Loucy (cell line): ENCODE data around the gene KRTAP9-7.

Experiments
- H2AFZ ChIP-seq: fragments of 200-600 bp; sonication (generic); 2 replicates; pipeline ENCODE4 v1.6.0; 2016; ENCODE audit warnings: antibody characterized with exemption, mild to moderate bottlenecking, low read length, moderate library complexity
- H3F3A ChIP-seq: fragments of 200-600 bp; 2 replicates; pipeline ENCODE4 v1.6.0; 2016; ENCODE audit warnings: antibody characterized with exemption, low read depth, mild to moderate bottlenecking
- H3K27me3 ChIP-seq: fragments of 200-600 bp; sonication (generic); 2 replicates; pipeline ENCODE4 v1.6.1; 2014; ENCODE audit warnings: low read length, mild to moderate bottlenecking; ENCODE audit not compliant: insufficient read depth, poor library complexity, severe bottlenecking
- H3K36me3 ChIP-seq: fragments of 200-600 bp; sonication (generic); 2 replicates; pipeline ENCODE4 v1.6.1; 2016; ENCODE audit warnings: low read length; ENCODE audit not compliant: insufficient read depth
- H3K4me1 ChIP-seq: fragments of 200-600 bp; sonication (generic); 2 replicates; pipeline ENCODE4 v1.5.1; 2014; ENCODE audit warnings: low read length, mild to moderate bottlenecking; ENCODE audit not compliant: insufficient read depth, poor library complexity, severe bottlenecking
- H3K4me2 ChIP-seq: fragments of 200-600 bp; sonication (generic); 2 replicates; pipeline ENCODE4 v1.6.0; 2014; ENCODE audit warnings: antibody characterized with exemption, low read length, low read depth, mild to moderate bottlenecking; ENCODE audit not compliant: poor library complexity, severe bottlenecking
- H3K4me3 ChIP-seq: fragments of 200-600 bp; sonication (generic); 2 replicates; pipeline ENCODE4 v1.5.1; 2014; ENCODE audit warnings: low read length, mild to moderate bottlenecking, mixed read lengths; ENCODE audit not compliant: poor library complexity, severe bottlenecking
- H3K79me2 ChIP-seq: fragments of 200-600 bp; sonication (generic); 2 replicates; pipeline ENCODE4 v1.6.1; 2014; ENCODE audit warnings: low read length; ENCODE audit not compliant: insufficient read depth
- H3K9ac ChIP-seq: fragments of 200-600 bp; sonication (generic); 2 replicates; pipeline ENCODE4 v1.6.0; 2014; ENCODE audit warnings: mild to moderate bottlenecking, low read depth, low read length, moderate library complexity; ENCODE audit not compliant: poor library complexity, severe bottlenecking
- H3K9me2 ChIP-seq: fragments of 200-600 bp; sonication (generic); replicated peaks from 2 replicates; pipeline ENCODE4 v1.6.1; 2016; ENCODE audit warnings: low read depth, low read length, mixed read lengths
- H3K9me3 ChIP-seq: fragments of 200-600 bp; sonication (generic); 2 replicates; pipeline ENCODE4 v1.6.1; 2014; ENCODE audit warnings: mild to moderate bottlenecking, antibody characterized with exemption, low read length, low read depth; ENCODE audit not compliant: insufficient read depth
- H4K20me1 ChIP-seq: fragments of 200-600 bp; sonication (generic); 2 replicates; pipeline ENCODE4 v1.6.0; 2014; ENCODE audit warnings: antibody characterized with exemption, low read length, mild to moderate bottlenecking; ENCODE audit not compliant: insufficient read depth, poor library complexity, severe bottlenecking
- CTCF ChIP-seq: fragments of 200-600 bp; sonication (generic); conservative IDR thresholded peaks from 2 replicates; pipeline ENCODE4 v1.5.1; 2014; ENCODE audit warnings: mild to moderate bottlenecking, antibody characterized with exemption, low read length
- EZH2phosphoT487 ChIP-seq: fragments of 200-600 bp; IDR thresholded peaks from 2 replicates; pipeline ENCODE4 v1.6.1; 2018; ENCODE audit warnings: antibody characterized with exemption, mild to moderate bottlenecking, moderate library complexity, borderline replicate concordance

The KRTAP9-7 gene

GRCh38 chr17:41315204-41315794 is 39.8 kb downstream of the KRTAP9-7 start, which contains the start of gene KRTAP17-1:
KRTAP17-1 (minus strand) TSS chr17:41315710; CDS start chr17:41315650, 60 bp downstream.
- Histone ChIP-seq H4K20me1 (no peaks in the 10 kb centered on the region), H3K4me2 (no peak within 1 kb of the TSS), H3K27me3 (no peaks in the 10 kb centered on the region), H2AFZ (no peak within 1 kb of the TSS), H3K4me3 (no peak within 1 kb of the TSS), H3K9me3 (peaks cover 9% of the 10 kb centered on the region), H3K36me3 (no peaks in the 10 kb centered on the region), H3K4me1 (peaks cover 4% of the 10 kb centered on the region), H3K9me2 (no peaks in the 10 kb centered on the region), H3F3A (no peaks in the 10 kb centered on the region), H3K9ac (no peak within 1 kb of the TSS), H3K79me2 (no peaks in the 10 kb centered on the region)
- no peak for TF ChIP-seq EZH2phosphoT487
- TF ChIP-seq CTCF = no peak

- Histone ChIP-seq H3K4me3 (no peak overlapping the region), H3K79me2 (no peaks in the 10 kb centered on the region), H2AFZ (no peak overlapping the region), H3K9me3 (peaks cover 9% of the 10 kb centered on the region), H3K4me1 (no peaks in the 10 kb centered on the region), H3K4me2 (no peak overlapping the region), H3K27me3 (no peaks in the 10 kb centered on the region), H3K9ac (no peak overlapping the region), H4K20me1 (no peaks in the 10 kb centered on the region), H3F3A (no peaks in the 10 kb centered on the region), H3K9me2 (no peaks in the 10 kb centered on the region), H3K36me3 (no peaks in the 10 kb centered on the region)
- TF ChIP-seq EZH2phosphoT487 (no peak), CTCF (no peak)
These were observed 40.4 kb downstream of the KRTAP9-7 start for GRCh38 chr17:41315814-41316445.

- Histone ChIP-seq H2AFZ (no peak overlapping the region), H3K4me2 (no peak overlapping the region), H3K4me3 (no peak overlapping the region), H3F3A (no peaks in the 10 kb centered on the region), H3K9me2 (no peaks in the 10 kb centered on the region), H3K79me2 (no peaks in the 10 kb centered on the region), H3K9me3 (peaks cover 9% of the 10 kb centered on the region), H4K20me1 (no peaks in the 10 kb centered on the region), H3K36me3 (no peaks in the 10 kb centered on the region), H3K4me1 (no peaks in the 10 kb centered on the region), H3K9ac (no peak overlapping the region), H3K27me3 (no peaks in the 10 kb centered on the region)
- TF ChIP-seq EZH2phosphoT487 = no peak
- no peak for TF ChIP-seq CTCF
These were observed 42.7 kb downstream of the KRTAP9-7 start for GRCh38 chr17:41318231-41318630.
